NCI-H748 treated with DMSO at 0.1 percent for 48 hours (cell line): ENCODE data around the gene SLC9A8.

Experiments used
- DNase-seq: peaks from one replicate; lab custom pipeline; 2025; lab: John Stamatoyannopoulos, UW

SLC9A8 gene

DNA sequence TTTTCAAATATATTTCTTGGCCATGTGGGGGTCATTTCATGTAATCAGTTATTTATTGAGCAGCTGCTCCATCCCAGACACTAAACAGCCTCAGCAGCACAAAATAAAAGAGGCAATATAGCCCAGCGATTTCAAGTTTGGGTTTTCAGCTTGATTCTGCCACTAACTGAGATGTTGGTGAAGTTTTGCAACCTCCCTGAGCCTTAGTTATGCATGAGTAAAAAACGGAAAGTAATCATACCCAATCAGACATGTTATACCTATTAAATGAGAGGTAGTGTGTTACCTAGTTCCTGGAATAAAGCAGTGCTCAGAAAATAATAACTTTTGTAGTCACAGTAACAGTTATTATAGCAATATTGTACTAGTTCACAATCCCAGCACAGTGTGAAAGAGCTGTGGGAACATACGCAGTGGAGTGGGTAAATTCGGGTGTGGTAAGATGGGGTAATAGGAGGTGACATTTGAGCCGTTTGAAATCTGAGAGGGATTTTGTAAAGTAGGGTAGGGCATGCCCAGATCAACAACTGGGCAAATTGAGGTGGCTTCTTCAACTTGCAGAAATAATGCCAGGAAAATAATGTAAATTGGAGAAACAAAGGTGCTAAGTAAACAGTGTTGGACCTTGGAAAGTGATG lies 1.5 kb downstream of the SLC9A8 start:
- peak; percentile 35 for DNase-seq

DNA sequence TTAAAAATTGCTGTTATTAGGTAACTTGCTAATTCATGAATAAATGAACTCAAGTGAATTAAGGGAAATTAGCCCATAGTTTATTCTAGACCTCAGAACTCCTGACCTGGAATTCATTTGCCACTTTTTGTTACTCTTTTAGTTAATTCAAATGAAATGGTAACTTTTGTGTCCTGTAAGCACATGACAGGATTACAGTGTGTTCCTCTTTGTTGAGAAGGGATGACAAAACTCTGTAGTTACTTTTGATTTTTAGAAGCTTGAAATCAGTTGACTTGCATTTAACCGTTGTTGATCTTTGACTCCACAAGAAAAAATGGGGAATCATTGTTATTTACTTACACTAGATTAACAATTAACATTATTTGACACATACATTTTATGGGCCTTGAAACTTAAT lies 6.2 kb downstream of the SLC9A8 start:
- DNase-seq = no peak

DNA sequence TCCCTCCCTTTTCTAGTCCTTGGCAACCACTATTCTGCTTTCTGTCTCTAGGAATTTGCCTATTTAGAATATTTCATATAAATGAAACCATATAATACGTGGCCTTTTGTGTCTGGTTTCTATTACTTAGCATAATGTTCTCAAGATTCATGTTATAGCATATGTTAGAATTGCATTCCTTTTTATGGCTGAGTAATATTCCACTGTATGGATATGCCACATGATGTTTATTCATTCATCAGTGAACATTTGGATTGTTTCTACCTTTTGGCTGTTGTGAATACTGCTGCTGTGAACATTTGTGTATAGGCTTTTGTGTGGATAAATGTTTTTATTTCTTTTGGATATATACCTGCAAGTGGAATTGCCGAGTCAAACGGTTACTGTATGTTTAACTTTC lies 7.1 kb downstream of the SLC9A8 start:
- DNase-seq = no peak

DNA sequence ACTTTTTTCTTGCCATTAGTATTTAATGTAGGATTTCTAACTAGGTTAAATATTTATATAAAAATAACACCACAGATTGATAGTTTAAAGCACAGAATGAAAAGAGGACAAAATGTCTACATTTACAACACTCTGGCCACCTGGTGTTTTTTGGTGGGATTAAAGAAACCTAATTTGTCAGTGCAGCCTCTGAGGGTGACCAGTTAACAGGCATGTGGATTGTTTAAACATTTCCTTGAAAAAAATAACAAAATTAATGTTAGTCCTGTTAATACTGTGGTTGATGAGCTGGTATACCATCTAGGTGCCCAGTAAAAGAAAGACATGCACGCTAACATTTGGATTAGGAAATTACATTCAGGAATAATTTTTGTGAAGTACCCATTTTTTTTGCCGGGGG lies 8.8 kb downstream of the SLC9A8 start:
- no peak for DNase-seq

DNA sequence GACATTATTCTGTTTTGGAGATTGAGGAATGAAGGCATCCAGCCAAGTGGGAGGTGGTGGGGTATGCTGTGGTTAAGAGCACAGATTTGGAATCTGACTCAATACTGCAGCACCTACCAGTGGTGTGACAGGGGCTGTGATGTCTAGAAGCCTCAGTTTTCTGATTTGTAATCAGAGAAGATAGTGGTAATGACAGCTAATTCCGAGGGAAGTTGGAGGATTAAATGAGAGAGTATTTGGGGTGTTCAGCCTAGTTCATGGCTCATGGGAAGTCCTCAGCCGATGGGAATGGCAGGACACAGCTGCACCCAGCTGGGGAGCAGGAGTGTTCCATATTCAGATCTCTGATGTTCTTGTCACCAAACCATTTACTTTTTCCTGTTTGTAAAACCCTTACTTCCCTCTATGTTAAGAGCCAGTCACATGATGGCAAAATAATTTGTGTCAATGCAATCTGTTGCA lies 9.3 kb downstream of the SLC9A8 start:
- no peak for DNase-seq

DNA sequence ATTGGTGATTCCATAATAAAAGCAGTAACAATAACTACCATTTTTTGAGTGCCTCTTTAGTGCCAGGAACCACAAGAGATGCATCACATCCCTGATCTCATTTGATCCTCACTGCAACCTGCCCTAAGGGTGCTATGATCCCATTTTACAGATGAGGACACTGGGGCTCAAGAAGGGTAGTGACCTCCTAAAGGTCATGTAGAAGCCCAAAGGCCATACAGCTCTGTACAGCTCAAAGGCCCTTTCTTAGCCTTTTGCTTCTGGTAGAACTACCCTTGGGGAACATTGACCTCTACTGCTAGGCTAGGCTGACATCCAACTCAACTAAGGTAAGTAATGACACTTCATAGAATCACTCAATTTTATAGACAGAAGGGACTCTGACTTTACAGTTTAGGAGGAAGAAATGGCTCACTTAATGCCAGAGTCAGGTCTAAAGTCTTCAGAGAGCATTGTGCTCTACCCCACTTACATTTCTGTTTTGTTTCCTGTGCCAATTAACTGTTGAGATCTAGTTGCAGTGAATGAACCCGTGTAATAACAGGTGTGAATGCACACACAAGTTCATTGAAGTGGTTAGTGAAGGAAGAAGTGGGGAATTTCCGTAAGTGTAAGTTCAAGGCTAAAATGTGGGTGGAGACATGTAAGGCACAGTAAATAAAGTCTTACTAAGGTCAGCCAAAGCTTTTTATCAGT lies 10.7 kb downstream of the SLC9A8 start:
- DNase-seq = no peak

DNA sequence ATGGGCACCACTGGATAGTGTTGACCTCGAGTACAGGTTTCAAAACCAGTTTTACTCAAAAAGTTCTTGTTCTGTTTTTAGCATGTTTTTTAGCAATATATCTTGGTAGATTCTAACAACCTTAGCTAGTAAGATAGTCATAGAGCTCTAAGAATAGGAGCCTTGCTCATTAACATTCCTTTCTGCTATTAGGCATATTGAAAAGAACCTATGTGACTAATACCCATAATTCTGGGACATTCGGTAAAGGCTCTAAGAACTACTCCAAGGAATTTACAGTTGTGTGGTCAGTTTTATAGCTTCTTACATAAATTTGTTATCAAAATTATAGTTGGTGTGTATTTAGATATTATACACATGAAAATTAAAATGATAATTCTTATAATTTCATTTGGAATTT lies 11.6 kb downstream of the SLC9A8 start:
- no peak for DNase-seq

DNA sequence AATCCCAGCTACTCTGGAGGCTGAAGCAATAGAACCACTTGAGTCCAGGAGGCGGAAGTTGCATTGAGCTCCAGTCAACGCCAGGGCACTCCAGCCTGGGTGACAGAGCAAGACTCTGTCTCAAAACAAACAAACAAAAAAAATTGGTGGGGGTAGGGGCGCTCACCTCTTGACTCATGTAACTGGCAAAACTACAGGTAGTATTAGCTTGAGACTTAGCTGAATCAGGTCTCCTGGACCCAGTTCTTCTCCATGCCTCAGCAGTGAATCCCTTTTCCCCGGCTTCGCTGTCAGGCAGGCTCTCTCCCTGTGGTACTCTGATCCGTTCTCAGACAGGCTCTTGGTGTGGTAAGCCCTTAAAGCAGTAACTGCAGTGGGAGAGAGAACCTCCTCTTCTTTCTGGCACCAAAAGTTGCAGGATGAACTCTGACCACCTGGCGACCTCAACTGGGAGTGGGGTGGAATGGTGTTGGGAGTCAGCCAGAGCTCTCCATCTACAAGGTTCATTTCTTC lies 12.9 kb downstream of the SLC9A8 start:
- DNase-seq = no peak

DNA sequence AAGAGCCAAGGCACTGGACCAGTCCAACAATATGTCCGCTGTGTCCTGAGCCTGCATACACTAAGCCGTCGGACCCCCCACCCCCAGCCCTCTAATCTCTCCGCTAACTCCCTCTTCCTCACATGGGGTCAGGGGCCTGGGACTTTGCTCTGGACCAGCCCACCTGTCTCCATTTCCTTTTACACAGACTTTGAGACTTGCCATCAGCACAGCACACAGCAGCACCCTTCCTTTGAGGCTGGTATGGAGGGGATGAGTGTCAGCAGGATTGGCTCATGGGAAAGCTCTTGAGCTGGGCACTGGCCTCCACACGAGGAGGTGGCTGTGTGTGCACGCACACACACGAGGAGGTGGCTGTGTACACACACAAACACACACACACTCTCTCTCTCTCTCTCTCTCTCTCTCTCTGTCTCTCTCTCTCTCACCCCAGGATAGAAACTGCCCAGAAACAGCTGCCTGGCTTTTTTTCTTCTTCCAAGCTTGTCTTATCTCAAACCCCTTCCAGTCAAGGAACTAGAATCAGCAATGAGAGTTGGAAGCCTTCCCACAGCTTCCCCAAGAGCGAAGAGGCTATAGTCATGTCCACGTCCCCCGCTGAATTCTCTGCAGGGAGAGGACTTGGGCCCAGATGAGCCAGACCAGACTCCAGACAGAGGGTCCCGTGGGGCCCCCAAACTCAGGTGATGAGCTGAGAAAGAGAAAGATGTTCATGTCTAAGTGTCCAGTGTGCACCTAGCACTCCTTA lies 18.6 kb downstream of the SLC9A8 start:
- DNase-seq = no peak

DNA sequence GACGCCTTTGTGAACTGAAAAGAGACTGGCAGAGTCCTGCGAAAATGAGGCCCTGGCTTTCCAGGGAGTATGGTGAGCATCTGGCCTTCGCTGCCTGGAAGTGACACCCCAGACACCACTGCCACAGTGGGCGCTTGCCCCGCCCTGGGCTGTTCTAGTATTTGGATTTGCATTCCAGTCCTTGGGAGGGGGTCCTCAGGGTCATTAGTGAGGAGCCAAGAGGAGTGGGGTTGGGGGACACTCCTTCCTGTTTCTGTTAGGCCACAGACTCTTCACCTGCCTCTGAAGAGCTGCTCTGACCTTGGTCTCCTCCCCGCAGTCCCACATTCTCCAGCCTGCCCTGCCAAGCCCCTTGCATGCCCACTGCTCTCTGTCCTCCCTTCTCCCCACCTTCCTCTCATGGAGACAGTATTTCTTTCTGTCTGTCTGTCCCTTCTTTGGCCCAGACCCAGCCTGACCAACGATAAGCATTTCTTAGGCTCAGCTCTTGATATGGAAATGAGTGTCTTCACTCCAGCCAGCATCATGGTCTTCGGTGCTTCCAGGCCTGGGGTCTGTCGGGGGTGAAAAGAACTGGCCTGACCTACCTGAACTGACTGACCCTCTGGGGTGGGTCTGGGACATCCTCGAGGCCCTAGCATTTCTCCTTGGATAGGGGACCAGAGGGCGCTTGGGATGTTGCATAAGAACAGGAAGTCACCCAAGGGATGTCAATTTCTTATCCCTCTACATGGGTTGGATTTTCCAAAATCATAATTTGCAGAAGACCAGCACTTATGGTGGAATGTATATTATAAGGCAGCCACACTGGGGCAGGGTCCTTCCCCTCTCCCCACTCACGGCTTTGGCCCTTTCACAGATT lies 19.4 kb downstream of the SLC9A8 start:
- DNase-seq = no peak

DNA sequence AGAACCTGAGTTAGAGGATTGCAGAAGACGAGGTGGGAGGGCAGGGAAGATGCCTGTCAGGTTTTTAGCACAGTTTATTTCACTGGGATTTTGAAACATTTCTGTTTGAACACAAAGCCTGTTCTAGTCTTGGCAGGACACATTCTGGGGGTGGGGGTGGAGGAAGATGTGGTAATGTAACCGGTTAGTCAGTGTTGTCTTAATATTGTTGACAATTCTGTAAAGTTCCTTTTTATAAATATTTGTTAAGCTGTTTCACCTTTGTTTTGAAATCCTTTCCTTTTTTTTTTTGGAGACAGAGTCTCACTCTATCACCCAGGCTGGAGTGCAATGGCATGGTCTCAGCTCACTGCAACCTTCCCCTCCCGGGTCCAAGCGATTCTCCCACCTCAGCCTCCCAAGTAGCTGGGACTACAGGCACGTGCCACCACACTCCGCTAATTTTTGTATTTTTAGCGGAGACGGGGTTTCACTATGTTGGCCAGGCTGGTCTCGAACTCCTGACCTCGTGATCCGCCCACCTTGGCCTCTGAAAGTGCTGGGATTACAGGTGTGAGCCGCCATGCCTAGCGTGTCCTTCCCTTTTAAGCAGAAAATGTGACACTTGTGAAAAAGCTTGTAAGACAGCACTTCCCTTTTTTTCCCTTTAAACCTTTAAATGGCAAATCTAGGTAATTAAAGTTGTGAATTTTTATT lies 20.2 kb downstream of the SLC9A8 start:
- DNase-seq = no peak

DNA sequence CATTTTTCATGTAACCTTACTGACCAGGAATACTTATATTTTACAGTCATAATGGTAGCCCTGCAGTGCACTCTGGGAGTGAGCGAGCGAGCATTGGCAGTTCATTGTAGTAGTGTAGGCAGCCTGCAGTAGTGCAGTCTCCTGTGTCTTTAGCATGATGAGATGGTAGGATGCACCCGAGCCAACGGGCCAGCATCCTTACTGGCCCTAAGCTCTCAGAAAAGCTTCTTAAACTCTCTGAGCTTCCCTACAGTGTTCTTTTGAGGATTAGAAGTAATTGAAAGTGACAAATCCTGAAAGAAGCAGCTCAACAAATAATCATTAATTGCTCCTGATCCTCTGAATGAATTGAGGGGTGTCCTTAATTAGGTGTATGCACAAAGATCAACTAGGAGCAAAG lies 20.9 kb downstream of the SLC9A8 start:
- DNase-seq = no peak

DNA sequence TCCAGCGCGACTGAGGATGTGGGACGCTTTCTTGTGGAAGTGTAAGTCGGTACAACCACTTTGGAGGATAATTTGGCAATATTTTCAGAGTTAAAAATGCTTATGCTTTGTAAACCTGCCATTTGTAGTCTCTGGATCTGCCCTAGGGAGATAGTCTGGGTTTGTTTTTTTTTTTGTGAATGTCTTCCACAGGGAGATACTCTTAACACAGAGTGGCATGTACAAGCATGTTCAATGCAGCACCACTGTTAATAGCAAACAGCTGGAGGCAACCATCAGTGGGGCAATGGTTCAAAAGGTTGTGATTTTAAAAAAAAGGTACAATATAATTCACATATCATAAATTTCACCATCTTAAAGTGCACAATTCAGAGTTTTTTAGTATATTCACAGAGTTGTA lies 22.4 kb downstream of the SLC9A8 start:
- DNase-seq = no peak

DNA sequence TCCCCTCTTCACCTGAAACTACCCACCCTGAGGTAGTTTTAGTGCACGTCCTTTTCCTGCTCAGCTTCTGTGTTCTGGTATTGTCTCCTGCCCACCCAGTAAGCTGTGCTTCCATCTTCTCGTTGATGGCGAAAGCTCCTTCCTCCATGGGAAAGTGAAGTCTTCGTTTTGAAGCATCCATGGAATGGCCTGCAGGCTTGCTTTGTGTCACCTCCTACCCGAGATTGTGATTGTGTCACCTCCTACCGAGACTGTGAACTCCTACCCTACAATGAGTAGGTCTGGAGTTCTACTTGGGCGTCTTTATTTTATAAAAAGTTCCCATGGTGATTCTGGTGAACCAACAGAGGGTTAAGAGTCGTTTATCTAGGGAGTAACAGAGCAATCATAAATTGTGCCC lies 25.9 kb downstream of the SLC9A8 start:
- DNase-seq = no peak

DNA sequence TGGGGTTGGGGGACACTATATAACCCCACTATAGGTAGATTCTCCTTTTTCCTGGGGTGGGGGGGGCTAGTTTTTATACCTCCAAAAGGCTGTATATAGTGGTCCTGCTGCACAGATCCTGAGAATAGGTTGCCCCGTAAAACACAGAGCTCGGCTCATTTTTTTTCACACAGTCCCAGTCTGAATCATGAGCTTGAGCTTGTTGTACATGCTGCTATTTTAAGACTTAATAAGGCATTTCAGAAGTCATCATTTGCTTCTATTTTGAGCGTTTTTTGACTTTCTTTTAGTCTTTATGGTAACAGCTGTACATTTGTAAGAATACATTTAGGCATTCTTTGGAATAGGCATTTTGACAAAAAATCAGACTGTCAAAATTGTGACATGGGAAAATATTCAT lies 30.5 kb downstream of the SLC9A8 start:
- no peak for DNase-seq

DNA sequence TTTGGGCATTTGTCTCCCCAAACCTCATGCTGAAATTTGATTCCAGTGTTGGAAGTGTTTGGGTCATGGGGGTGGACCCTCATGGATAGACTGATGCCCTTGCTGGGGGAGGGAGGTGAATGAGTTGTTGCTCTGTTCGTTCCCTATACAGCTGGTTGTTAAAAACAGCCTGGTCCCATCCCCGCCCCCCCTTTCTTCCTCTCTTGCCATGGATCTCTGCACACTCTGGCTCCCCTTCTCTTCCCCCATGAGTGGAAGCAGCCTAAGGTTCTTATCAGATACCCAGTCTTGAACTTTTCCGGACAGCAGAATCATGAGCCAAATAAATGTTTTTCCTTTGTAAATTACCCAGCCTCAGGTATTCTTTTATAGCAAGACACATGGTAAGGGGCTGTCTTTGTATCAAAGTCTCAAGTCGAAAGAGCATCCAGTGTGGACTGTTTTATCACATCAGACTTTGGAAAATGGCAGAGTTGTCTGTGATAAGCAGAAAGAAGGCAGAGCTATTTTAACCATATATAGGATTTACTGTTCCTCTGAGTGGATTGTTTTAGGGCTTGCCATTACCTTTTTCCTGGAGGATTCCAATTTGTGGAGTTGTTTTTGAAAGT lies 31.2 kb downstream of the SLC9A8 start:
- DNase-seq = no peak

DNA sequence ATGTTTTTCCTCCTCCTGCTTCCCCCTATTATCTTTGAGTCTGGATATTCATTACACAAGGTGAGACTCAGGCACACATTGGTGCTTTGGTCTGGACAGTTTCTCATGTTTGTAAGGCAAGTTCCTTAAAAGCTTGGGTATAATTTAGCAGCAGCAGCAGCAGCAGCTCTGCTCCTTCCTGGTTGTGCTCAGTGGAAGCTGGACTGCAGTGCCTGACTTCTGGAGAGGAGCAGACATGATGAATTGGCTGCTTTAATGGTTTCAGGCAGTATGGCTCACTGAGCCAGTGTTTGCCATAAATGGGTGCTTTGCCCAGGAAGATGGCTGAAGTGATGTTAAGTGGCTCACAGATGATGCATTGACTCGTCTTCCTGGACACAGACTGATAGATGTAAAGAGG lies 32.4 kb downstream of the SLC9A8 start:
- DNase-seq = no peak

DNA sequence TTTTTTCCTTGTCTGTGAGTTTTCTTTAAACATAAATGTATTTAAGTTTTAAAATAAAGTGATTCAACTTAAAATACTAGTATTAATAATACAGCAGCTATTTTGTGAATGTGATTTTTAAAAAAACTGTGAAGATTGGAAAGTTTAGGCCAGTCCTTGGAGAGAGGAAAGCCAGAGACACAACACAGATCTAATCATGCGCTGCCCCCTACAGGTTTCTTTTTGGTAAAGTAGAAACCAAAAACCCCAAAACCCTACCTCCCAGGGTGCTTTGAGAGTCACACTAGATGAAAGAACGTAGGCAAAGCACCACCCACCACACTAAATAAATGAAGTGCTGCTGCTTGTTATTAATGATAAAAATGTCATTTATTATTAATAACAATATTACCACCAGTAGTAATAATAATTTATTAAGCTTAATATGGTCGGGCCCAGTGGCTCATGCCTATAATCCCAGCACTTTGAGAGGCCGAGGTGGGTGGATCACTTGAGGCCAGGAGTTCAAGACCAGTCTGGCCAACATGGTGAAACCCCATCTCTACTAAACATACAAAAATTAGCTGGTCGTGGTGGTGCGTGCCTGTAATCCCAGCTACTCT lies 33.7 kb downstream of the SLC9A8 start:
- DNase-seq = peak; percentile 2

DNA sequence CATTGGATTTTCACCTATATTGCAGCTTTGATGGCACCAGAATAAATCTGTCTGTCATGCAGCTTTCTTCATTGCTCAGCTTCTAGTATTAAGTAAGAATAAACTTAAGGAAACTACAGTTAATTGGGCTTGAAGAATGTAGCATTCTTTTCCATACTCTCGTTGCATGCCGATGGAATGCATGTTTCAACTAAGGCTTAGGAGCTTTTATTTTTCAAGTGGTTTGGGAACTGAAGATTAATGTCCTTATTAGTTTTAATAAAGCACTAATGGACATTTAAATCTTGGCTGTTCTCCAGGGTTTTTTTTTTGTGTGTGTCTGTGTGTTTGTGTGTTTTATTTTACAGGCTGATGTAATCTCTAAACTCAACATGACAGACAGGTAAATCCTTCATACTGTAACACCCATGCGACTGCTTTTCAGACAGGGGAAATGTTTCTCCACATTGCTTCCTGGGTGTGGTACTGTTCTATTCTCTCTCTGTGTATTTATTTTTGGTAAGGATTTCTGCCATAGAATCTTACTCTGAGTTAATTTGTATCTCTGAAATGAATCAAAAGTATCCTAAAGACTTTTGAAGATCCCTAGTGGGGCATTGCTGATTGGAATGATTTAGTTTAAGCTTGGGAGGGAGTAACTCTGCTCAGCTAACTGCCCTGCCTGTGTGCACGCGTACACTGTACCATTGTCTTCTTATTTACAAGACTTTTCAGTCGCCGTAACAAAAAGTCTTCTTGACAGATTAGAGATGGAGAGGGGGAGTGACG lies 38.0 kb downstream of the SLC9A8 start:
- no peak for DNase-seq

DNA sequence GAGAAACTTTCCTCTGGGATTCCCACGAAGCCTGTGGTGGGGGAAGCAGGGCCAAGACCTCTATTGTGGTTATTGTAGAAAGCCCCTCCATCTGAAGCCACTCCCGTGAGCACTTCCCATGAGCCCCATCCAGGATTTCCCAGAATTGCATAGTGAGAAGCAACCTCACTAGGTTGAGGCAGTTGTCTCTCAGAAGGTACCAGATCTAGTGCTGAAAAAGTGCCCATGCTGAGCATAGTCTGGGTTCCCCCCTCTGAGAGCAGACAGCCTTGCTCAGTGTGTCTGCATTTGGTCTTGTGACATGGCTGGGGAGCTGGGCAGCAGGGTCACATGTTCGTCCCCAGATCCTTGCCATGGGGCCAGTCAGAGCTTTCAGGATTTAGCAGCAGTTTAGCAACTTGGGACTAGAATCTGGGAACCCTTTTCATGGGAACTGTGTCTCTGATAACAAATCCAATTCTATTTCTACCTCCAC lies 38.6 kb downstream of the SLC9A8 start:
- no peak for DNase-seq
